Measurements from ENCODE around the gene HBZ. TPM values are rescaled to one million over a fixed set of nuclear protein-coding genes. Genes with fewer than 3 reads are reported as not detected.

The HBZ gene
- total and polyA plus RNA-seq, 7 experiments from 2014 or later: not detected

DNA sequence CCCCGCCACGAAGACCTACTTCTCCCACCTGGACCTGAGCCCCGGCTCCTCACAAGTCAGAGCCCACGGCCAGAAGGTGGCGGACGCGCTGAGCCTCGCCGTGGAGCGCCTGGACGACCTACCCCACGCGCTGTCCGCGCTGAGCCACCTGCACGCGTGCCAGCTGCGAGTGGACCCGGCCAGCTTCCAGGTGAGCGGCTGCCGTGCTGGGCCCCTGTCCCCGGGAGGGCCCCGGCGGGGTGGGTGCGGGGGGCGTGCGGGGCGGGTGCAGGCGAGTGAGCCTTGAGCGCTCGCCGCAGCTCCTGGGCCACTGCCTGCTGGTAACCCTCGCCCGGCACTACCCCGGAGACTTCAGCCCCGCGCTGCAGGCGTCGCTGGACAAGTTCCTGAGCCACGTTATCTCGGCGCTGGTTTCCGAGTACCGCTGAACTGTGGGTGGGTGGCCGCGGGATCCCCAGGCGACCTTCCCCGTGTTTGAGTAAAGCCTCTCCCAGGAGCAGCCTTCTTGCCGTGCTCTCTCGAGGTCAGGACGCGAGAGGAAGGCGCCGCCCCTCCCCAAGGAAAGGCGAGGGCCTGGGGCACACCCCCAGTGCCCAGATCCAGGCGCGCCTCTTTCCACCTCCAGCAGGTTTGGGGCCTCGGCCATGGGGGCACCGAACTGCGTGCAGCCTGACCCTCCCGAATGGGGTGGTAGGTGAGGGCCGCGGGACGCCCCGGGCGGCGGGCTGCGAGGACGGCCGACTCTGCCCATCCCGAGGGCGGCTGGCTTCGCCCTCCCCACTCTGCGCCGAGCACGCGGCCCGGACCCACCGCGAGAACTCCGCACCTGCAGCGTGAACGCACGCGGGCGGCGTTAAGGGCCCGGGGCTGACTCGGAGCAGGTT, 28.5 kb downstream of the HBZ start:
- Mint-ChIP-seq H3K27me3 (peaks cover 13 to 34% (median 19%) of the 10 kb centered on the region in 5 donors), H3K4me1 (peaks cover 0 to 9% (median 4%) of the 10 kb centered on the region in 7 donors), H3K4me3 (peak overlapping the region in 8 of 10 donors; percentile 30 to 69 (median 57)), H3K36me3 (peaks cover 0 to 5% (median 0%) of the 10 kb centered on the region in 5 donors), H3K9me3 (peaks cover 0 to 1% (median 0%) of the 10 kb centered on the region in 11 donors), H3K27ac (no peak overlapping the region)
- CTCF ChIA-PET: interaction anchor here (0.6 to 1.7 kb wide), 7 partner anchors 10 to 115 kb away, joined by 4 to 9 read pairs (median 5); no protein-coding TSS in a partner anchor
- no peak overlapping the region for H3K27ac ChIP-seq (ENCODE audit: low read depth, low read length)
- intact Hi-C loops (cut with micrococcal nuclease): loop anchor here (1.0 to 2.0 kb wide), 10 partner anchors 27 to 182 kb away; partner anchors contain the start of genes AXIN1 (in 1 of the 2) and NPRL3 (in 1 of the 2)
- DNase-seq (peak in 8 of 9 donors; percentile 73 to 91 (median 84)), ATAC-seq (peak; percentile 96)
- peaks cover 3 to 9% of the 10 kb centered on the region in 2 donors for H3K4me1 ChIP-seq (ENCODE audit: control insufficient read depth in 2 of 2, insufficient read depth in 2 of 2, low read length in 2 of 2)
- no peaks in the 10 kb centered on the region for H3K9me3 ChIP-seq (ENCODE audit: control insufficient read depth in 2 of 3, low read length in 3 of 3)
- H3K4me3 ChIP-seq (ENCODE audit: low read length): peak overlapping the region; percentile 47
- H3K27me3 ChIP-seq (ENCODE audit: control insufficient read depth in 2 of 2, insufficient read depth in 2 of 2, low read length in 2 of 2): peaks cover 20 to 23% of the 10 kb centered on the region in 2 donors
- H3K36me3 ChIP-seq (ENCODE audit: control insufficient read depth in 2 of 3, insufficient read depth in 3 of 3, low read length in 3 of 3): no peaks in the 10 kb centered on the region
- POLR2A ChIA-PET: interaction anchor here (0.6 to 1.2 kb wide), 6 partner anchors 43 to 1660 kb away, joined by 3 to 5 read pairs (median 4); partner anchors contain the start of genes DECR2 and LUC7L

DNA sequence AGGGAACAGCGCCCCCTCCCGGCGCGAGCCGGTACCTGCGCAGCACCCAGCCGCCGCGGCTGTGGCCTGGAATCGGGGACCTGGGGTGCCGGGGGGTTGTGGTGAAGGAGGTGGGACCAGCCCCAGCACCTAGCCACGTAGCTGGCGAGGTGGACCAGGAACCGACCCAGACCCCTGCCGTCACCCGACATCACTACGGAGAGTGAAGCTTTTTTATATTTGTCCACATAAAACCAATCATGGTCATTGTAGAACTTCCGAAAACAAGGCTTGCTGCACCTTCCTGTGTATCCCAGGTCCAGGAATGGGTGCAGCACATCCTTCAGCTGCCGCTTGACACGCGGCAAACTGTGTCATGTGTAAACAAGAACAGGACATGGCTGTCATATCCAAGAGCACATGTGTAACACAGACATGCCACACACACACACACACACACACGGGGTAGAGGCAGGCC, 29.1 kb downstream of the HBZ start:
- intact Hi-C loops (cut with micrococcal nuclease): loop anchor here (1.0 to 2.0 kb wide), 9 partner anchors 27 to 181 kb away; partner anchors contain the start of genes AXIN1 (in 1 of the 2) and NPRL3 (in 1 of the 2)
- POLR2A ChIA-PET: interaction anchor here (0.6 to 1.1 kb wide), 3 partner anchors 44 to 1659 kb away, joined by 3 to 4 read pairs (median 4); no protein-coding TSS in a partner anchor
- Histone ChIP-seq H3K4me1 (ENCODE audit: control insufficient read depth in 2 of 2, insufficient read depth in 2 of 2, low read length in 2 of 2) (peaks cover 3 to 9% of the 10 kb centered on the region in 2 donors), H3K9me3 (ENCODE audit: control insufficient read depth in 2 of 3, low read length in 3 of 3) (no peaks in the 10 kb centered on the region), H3K27ac (ENCODE audit: low read depth, low read length) (no peak overlapping the region), H3K4me3 (ENCODE audit: low read length) (no peak overlapping the region), H3K27me3 (ENCODE audit: control insufficient read depth in 2 of 2, insufficient read depth in 2 of 2, low read length in 2 of 2) (peaks cover 20 to 23% of the 10 kb centered on the region in 2 donors), H3K36me3 (ENCODE audit: control insufficient read depth in 2 of 3, insufficient read depth in 3 of 3, low read length in 3 of 3) (no peaks in the 10 kb centered on the region)
- Mint-ChIP-seq H3K36me3 (peaks cover 0 to 5% (median 0%) of the 10 kb centered on the region in 5 donors), H3K4me3 (peak overlapping the region in 3 of 10 donors; percentile 6 to 51 (median 18)), H3K27ac (peak overlapping the region in 2 of 9 donors; percentile 41 to 75), H3K4me1 (peaks cover 0 to 9% (median 4%) of the 10 kb centered on the region in 7 donors), H3K9me3 (peaks cover 0 to 1% (median 0%) of the 10 kb centered on the region in 11 donors), H3K27me3 (peaks cover 13 to 32% (median 19%) of the 10 kb centered on the region in 5 donors)
- ATAC-seq (no peak), DNase-seq (peak in 1 of 9 donors; percentile 91)
- CTCF ChIA-PET: interaction anchor here (1.0 to 2.1 kb wide), 7 partner anchors 11 to 116 kb away, joined by 3 to 9 read pairs (median 6); no protein-coding TSS in a partner anchor

DNA sequence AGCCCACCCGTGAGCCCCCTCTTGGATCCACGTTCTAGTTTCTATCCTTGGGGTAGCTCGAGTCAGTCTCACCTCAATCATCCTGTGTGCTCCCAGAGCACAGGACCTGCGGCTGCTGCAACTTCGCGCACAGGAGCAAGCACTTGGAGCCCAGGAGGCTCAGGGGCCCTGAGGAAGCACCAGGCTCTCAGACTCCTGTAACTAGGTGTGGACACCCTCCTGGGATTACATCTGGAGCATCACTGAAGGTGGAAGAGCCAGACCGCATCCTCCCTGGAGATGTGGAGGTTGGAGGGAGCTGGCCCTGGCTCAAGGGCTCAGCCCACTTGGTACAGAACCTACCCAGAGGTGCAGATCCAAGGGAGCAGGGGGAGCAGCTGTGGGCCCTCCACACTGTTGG, 30.6 kb downstream of the HBZ start:
- H3K4me1 ChIP-seq (ENCODE audit: control insufficient read depth in 2 of 2, insufficient read depth in 2 of 2, low read length in 2 of 2): peaks cover 3 to 9% of the 10 kb centered on the region in 2 donors
- POLR2A ChIA-PET: no interaction called here
- H3K4me3 Mint-ChIP-seq: peak overlapping the region in 1 of 10 donors; percentile 25
- CTCF ChIA-PET: interaction anchor here (1.6 to 2.1 kb wide), 2 partner anchors 45 to 117 kb away, joined by 4 to 6 read pairs; no protein-coding TSS in a partner anchor
- peaks cover 0 to 1% (median 0%) of the 10 kb centered on the region in 11 donors for H3K9me3 Mint-ChIP-seq
- peak overlapping the region in 1 of 9 donors; percentile 33 for H3K27ac Mint-ChIP-seq
- peaks cover 14 to 15% of the 10 kb centered on the region in 2 donors for H3K27me3 ChIP-seq (ENCODE audit: control insufficient read depth in 2 of 2, insufficient read depth in 2 of 2, low read length in 2 of 2)
- intact Hi-C loops (cut with micrococcal nuclease): no loop called here
- H3K27me3 Mint-ChIP-seq: peaks cover 6 to 22% (median 12%) of the 10 kb centered on the region in 5 donors
- H3K4me1 Mint-ChIP-seq: peaks cover 0 to 7% (median 4%) of the 10 kb centered on the region in 7 donors
- no peaks in the 10 kb centered on the region for H3K9me3 ChIP-seq (ENCODE audit: control insufficient read depth in 2 of 3, low read length in 3 of 3)
- no peak overlapping the region for H3K4me3 ChIP-seq (ENCODE audit: low read length)
- DNase-seq: no peak
- peaks cover 0 to 10% (median 0%) of the 10 kb centered on the region in 3 experiments for H3K36me3 ChIP-seq (ENCODE audit: control insufficient read depth in 2 of 3, insufficient read depth in 3 of 3, low read length in 3 of 3)
- no peak overlapping the region for H3K27ac ChIP-seq (ENCODE audit: low read depth, low read length)
- H3K36me3 Mint-ChIP-seq: peaks cover 0 to 5% (median 0%) of the 10 kb centered on the region in 5 donors
- ATAC-seq: no peak

DNA sequence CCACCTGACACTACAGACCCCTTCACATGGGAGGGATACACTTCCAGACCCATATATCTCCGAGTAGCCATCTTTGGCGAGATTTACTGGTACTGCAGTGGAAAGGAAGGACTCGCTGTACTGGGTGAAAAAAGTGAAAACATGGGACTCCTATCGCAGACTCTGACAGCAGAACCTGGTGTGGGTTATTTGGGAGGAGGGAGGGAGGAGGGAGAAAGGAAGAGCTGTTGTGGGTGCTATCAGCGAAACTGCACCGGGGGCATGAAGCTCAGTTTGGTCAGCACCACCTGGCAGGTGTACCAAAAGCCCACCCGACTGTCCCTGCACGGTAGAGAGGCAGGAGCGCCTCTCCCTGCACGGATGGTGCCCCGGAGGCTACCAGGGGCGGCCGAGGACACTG, 32.8 kb downstream of the HBZ start:
- H3K9me3 Mint-ChIP-seq: peaks cover 0 to 1% (median 0%) of the 10 kb centered on the region in 11 donors
- Histone ChIP-seq H3K27ac (ENCODE audit: low read depth, low read length) (no peak overlapping the region), H3K27me3 (ENCODE audit: control insufficient read depth in 2 of 2, insufficient read depth in 2 of 2, low read length in 2 of 2) (no peaks in the 10 kb centered on the region), H3K36me3 (ENCODE audit: control insufficient read depth in 2 of 3, insufficient read depth in 3 of 3, low read length in 3 of 3) (peaks cover 0 to 29% (median 4%) of the 10 kb centered on the region in 3 experiments), H3K4me1 (ENCODE audit: control insufficient read depth in 2 of 2, insufficient read depth in 2 of 2, low read length in 2 of 2) (peaks cover 3 to 11% of the 10 kb centered on the region in 2 donors), H3K9me3 (ENCODE audit: control insufficient read depth in 2 of 3, low read length in 3 of 3) (no peaks in the 10 kb centered on the region), H3K4me3 (ENCODE audit: low read length) (no peak overlapping the region)
- H3K4me3 Mint-ChIP-seq: no peak overlapping the region
- H3K27ac Mint-ChIP-seq: no peak overlapping the region
- intact Hi-C loops (cut with micrococcal nuclease): no loop called here
- peaks cover 0 to 2% (median 0%) of the 10 kb centered on the region in 5 donors for H3K27me3 Mint-ChIP-seq
- POLR2A ChIA-PET: no interaction called here
- CTCF ChIA-PET: no interaction called here
- ATAC-seq (no peak), DNase-seq (no peak)
- H3K4me1 Mint-ChIP-seq: peaks cover 4 to 11% (median 8%) of the 10 kb centered on the region in 7 donors
- H3K36me3 Mint-ChIP-seq: peaks cover 0 to 13% (median 7%) of the 10 kb centered on the region in 5 donors

- no peak for DNase-seq
- H3K27ac ChIP-seq (ENCODE audit: low read depth, low read length): no peak overlapping the region
- peaks cover 3 to 11% of the 10 kb centered on the region in 2 donors for H3K4me1 ChIP-seq (ENCODE audit: control insufficient read depth in 2 of 2, insufficient read depth in 2 of 2, low read length in 2 of 2)
- ATAC-seq: no peak
- intact Hi-C loops (cut with micrococcal nuclease): no loop called here
- CTCF ChIA-PET: no interaction called here
- Mint-ChIP-seq H3K27ac (no peak overlapping the region), H3K9me3 (peaks cover 0 to 1% (median 0%) of the 10 kb centered on the region in 11 donors), H3K36me3 (peaks cover 0 to 17% (median 8%) of the 10 kb centered on the region in 5 donors), H3K4me3 (no peak overlapping the region), H3K4me1 (peaks cover 4 to 11% (median 8%) of the 10 kb centered on the region in 7 donors), H3K27me3 (peaks cover 0 to 2% (median 0%) of the 10 kb centered on the region in 5 donors)
- H3K4me3 ChIP-seq (ENCODE audit: low read length): no peak overlapping the region
- no peaks in the 10 kb centered on the region for H3K9me3 ChIP-seq (ENCODE audit: control insufficient read depth in 2 of 3, low read length in 3 of 3)
- no peaks in the 10 kb centered on the region for H3K27me3 ChIP-seq (ENCODE audit: control insufficient read depth in 2 of 2, insufficient read depth in 2 of 2, low read length in 2 of 2)
- H3K36me3 ChIP-seq (ENCODE audit: control insufficient read depth in 2 of 3, insufficient read depth in 3 of 3, low read length in 3 of 3): peaks cover 0 to 34% (median 9%) of the 10 kb centered on the region in 3 experiments
- POLR2A ChIA-PET: no interaction called here
These were observed 33.2 kb downstream of the HBZ start for GRCh38 chr16:185691-186090.

GRCh38 chr16:187330-187729, 34.9 kb downstream of the HBZ start:
- no peak for ATAC-seq
- Histone ChIP-seq H3K27ac (ENCODE audit: low read depth, low read length) (no peak overlapping the region), H3K36me3 (ENCODE audit: control insufficient read depth in 2 of 3, insufficient read depth in 3 of 3, low read length in 3 of 3) (peaks cover 0 to 50% (median 15%) of the 10 kb centered on the region in 3 experiments), H3K27me3 (ENCODE audit: control insufficient read depth in 2 of 2, insufficient read depth in 2 of 2, low read length in 2 of 2) (no peaks in the 10 kb centered on the region), H3K4me3 (ENCODE audit: low read length) (no peak overlapping the region), H3K9me3 (ENCODE audit: control insufficient read depth in 2 of 3, low read length in 3 of 3) (no peaks in the 10 kb centered on the region), H3K4me1 (ENCODE audit: control insufficient read depth in 2 of 2, insufficient read depth in 2 of 2, low read length in 2 of 2) (peaks cover 0 to 6% of the 10 kb centered on the region in 2 donors)
- Mint-ChIP-seq H3K9me3 (peaks cover 0 to 1% (median 0%) of the 10 kb centered on the region in 11 donors), H3K27ac (no peak overlapping the region), H3K36me3 (peaks cover 0 to 28% (median 16%) of the 10 kb centered on the region in 5 donors), H3K4me1 (peaks cover 4 to 15% (median 8%) of the 10 kb centered on the region in 7 donors), H3K4me3 (no peak overlapping the region), H3K27me3 (no peaks in the 10 kb centered on the region)
- intact Hi-C loops (cut with micrococcal nuclease): no loop called here
- no peak for DNase-seq
- CTCF ChIA-PET: no interaction called here
- POLR2A ChIA-PET: no interaction called here
